ENCODE measurements around the gene SH3BP1. TPM values are rescaled to one million over a fixed set of nuclear protein-coding genes. Genes with fewer than 3 reads are reported as not detected.

The SH3BP1 gene
- total and polyA plus RNA-seq, 9 of the 15 experiments (the other 6 are each of a cell fraction or from before 2014, with no cell fraction given), result 0.10 to 36.2 (median 10.4) TPM

GRCh38 chr22:37608477-37609239 lies 30.8 kb upstream of the SH3BP1 start, which contains the start of gene GGA1 (continued):
- TF ChIP-seq, protein P1, sequence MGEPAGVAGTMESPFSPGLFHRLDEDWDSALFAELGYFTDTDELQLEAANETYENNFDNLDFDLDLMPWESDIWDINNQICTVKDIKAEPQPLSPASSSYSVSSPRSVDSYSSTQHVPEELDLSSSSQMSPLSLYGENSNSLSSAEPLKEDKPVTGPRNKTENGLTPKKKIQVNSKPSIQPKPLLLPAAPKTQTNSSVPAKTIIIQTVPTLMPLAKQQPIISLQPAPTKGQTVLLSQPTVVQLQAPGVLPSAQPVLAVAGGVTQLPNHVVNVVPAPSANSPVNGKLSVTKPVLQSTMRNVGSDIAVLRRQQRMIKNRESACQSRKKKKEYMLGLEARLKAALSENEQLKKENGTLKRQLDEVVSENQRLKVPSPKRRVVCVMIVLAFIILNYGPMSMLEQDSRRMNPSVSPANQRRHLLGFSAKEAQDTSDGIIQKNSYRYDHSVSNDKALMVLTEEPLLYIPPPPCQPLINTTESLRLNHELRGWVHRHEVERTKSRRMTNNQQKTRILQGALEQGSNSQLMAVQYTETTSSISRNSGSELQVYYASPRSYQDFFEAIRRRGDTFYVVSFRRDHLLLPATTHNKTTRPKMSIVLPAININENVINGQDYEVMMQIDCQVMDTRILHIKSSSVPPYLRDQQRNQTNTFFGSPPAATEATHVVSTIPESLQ (CRISPR knock-in tag; IDR thresholded peaks at IDR 0.05), result no peak; the same call in 1 of the 2 replicates
- TF ChIP-seq ZSCAN29 (IDR thresholded peaks at IDR 0.05) (no peak), ZNF830 (CRISPR knock-in tag; IDR thresholded peaks at IDR 0.05) (no peak), HINFP (tag; conservative IDR thresholded peaks at IDR 0.05; ENCODE audit: low read depth) (no peak), RFX5 (IDR thresholded peaks at IDR 0.05; ENCODE audit: low read depth, low read length) (no peak), TRIM25 (IDR thresholded peaks at IDR 0.05; ENCODE audit: borderline replicate concordance) (no peak), XRCC4 (IDR thresholded peaks at IDR 0.05; ENCODE audit: extremely low read depth, insufficient read depth, insufficient read length) (no peak), LCOR (CRISPR knock-in tag; IDR thresholded peaks at IDR 0.05) (peak; percentile 69), HMG20A (CRISPR knock-in tag; conservative IDR thresholded peaks at IDR 0.05) (no peak), CBX2 (IDR thresholded peaks at IDR 0.05; ENCODE audit: insufficient read depth, low read length, poor library complexity, severe bottlenecking) (no peak), CEBPB (tag; IDR thresholded peaks at IDR 0.05) (no peak), PTRF (tag; IDR thresholded peaks at IDR 0.05) (no peak), NCOR1 (IDR thresholded peaks at IDR 0.05) (peak; percentile 45; the same call in 1 of the 2 replicates), ZC3H11A (IDR thresholded peaks at IDR 0.05; ENCODE audit: low read depth, low read length) (no peak), YY1 (IDR thresholded peaks at IDR 0.05; ENCODE audit: borderline replicate concordance in 1 of 3, control insufficient read depth in 1 of 3, extremely low read depth in 1 of 3, insufficient read depth in 3 of 3, insufficient read length in 1 of 3, insufficient replicate concordance in 2 of 3, low read depth in 1 of 3, low read length in 2 of 3) (peak in 2 of 3 experiments; percentile 50 to 51), ZNF764 (CRISPR knock-in tag; IDR thresholded peaks at IDR 0.05; ENCODE audit: low read depth) (no peak)
- TF ChIP-seq, protein P2, sequence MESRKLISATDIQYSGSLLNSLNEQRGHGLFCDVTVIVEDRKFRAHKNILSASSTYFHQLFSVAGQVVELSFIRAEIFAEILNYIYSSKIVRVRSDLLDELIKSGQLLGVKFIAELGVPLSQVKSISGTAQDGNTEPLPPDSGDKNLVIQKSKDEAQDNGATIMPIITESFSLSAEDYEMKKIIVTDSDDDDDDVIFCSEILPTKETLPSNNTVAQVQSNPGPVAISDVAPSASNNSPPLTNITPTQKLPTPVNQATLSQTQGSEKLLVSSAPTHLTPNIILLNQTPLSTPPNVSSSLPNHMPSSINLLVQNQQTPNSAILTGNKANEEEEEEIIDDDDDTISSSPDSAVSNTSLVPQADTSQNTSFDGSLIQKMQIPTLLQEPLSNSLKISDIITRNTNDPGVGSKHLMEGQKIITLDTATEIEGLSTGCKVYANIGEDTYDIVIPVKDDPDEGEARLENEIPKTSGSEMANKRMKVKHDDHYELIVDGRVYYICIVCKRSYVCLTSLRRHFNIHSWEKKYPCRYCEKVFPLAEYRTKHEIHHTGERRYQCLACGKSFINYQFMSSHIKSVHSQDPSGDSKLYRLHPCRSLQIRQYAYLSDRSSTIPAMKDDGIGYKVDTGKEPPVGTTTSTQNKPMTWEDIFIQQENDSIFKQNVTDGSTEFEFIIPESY (CRISPR knock-in tag; IDR thresholded peaks at IDR 0.05), result peak; percentile 83; the same call in 1 of the 2 replicates
- TF ChIP-seq, protein P3, sequence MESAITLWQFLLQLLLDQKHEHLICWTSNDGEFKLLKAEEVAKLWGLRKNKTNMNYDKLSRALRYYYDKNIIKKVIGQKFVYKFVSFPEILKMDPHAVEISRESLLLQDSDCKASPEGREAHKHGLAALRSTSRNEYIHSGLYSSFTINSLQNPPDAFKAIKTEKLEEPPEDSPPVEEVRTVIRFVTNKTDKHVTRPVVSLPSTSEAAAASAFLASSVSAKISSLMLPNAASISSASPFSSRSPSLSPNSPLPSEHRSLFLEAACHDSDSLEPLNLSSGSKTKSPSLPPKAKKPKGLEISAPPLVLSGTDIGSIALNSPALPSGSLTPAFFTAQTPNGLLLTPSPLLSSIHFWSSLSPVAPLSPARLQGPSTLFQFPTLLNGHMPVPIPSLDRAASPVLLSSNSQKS (CRISPR knock-in tag; IDR thresholded peaks at IDR 0.05), result no peak
